ENCODE measurements around the gene NFATC2IP. TPM values are rescaled to one million over a fixed set of nuclear protein-coding genes. Genes with fewer than 3 reads are reported as not detected.

NFATC2IP gene
- total and polyA plus RNA-seq, 9 of the 15 experiments (the other 6 are each of a cell fraction or from before 2014, with no cell fraction given): 15.6 to 106 (median 46.9) TPM

DNA sequence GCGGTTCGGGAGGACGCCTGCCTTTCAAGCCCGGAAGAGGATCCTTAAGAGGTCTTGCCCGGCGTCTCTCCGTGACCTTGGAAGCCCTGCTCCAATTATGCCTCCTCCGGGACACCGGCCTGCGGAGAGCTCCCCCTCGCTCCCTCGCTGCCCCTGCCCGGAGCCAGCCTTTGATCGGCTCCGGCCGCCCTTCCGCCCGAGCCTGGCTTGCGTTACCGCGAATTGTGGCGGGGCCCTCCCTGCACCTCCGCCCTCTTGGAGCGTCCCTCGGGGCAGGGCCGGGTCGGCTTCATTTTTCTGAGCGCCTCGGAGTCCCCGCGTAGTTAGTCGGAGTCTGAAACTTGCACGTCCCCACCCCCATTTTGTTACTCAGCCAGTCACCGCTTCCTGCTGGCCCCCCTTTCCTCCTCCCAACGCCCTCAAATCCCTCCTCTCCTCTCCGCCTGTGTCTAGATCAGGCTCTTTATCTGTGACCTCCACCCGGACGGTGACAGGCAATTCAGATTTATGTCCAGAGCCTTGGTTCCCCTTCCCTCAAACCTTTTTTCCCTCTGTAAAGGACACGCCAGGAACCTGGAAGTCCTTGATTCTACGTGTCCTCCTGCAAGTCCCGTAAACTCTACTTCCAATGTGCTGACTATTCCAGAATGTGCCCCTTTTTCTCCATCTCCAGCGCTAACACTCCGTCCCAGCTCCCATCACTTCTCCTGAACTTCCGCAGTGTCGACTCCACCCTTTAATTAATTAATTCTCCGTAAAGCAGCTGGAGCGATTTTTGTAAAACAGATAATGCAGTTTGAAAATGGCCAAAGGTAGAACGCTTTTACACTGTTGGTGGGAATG is 25.1 kb upstream of the NFATC2IP start (continued):
- TF ChIP-seq, protein P1, sequence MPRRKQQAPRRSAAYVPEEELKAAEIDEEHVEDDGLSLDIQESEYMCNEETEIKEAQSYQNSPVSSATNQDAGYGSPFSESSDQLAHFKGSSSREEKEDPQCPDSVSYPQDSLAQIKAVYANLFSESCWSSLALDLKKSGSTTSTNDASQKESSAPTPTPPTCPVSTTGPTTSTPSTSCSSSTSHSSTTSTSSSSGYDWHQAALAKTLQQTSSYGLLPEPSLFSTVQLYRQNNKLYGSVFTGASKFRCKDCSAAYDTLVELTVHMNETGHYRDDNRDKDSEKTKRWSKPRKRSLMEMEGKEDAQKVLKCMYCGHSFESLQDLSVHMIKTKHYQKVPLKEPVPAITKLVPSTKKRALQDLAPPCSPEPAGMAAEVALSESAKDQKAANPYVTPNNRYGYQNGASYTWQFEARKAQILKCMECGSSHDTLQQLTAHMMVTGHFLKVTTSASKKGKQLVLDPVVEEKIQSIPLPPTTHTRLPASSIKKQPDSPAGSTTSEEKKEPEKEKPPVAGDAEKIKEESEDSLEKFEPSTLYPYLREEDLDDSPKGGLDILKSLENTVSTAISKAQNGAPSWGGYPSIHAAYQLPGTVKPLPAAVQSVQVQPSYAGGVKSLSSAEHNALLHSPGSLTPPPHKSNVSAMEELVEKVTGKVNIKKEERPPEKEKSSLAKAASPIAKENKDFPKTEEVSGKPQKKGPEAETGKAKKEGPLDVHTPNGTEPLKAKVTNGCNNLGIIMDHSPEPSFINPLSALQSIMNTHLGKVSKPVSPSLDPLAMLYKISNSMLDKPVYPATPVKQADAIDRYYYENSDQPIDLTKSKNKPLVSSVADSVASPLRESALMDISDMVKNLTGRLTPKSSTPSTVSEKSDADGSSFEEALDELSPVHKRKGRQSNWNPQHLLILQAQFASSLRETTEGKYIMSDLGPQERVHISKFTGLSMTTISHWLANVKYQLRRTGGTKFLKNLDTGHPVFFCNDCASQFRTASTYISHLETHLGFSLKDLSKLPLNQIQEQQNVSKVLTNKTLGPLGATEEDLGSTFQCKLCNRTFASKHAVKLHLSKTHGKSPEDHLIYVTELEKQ (CRISPR knock-in tag; IDR thresholded peaks at IDR 0.05): peak; percentile 40; the same call in 1 of the 2 replicates
- no peak; the same call in 1 of the 2 replicates for TF ChIP-seq ZC3H4 (CRISPR knock-in tag; IDR thresholded peaks at IDR 0.05; ENCODE audit: borderline replicate concordance)
- TF ChIP-seq, protein P2, sequence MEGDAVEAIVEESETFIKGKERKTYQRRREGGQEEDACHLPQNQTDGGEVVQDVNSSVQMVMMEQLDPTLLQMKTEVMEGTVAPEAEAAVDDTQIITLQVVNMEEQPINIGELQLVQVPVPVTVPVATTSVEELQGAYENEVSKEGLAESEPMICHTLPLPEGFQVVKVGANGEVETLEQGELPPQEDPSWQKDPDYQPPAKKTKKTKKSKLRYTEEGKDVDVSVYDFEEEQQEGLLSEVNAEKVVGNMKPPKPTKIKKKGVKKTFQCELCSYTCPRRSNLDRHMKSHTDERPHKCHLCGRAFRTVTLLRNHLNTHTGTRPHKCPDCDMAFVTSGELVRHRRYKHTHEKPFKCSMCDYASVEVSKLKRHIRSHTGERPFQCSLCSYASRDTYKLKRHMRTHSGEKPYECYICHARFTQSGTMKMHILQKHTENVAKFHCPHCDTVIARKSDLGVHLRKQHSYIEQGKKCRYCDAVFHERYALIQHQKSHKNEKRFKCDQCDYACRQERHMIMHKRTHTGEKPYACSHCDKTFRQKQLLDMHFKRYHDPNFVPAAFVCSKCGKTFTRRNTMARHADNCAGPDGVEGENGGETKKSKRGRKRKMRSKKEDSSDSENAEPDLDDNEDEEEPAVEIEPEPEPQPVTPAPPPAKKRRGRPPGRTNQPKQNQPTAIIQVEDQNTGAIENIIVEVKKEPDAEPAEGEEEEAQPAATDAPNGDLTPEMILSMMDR (IDR thresholded peaks at IDR 0.05 in 2 of 3, conservative IDR thresholded peaks at IDR 0.05 in 1 of 3; ENCODE audit: insufficient read depth in 2 of 3, low read depth in 1 of 3, low read length in 3 of 3): no peak
- TF ChIP-seq RUNX1 (IDR thresholded peaks at IDR 0.05; ENCODE audit: low read depth): no peak
- TF ChIP-seq NR3C1 (CRISPR knock-in tag; IDR thresholded peaks at IDR 0.05): no peak
- peak; percentile 20 for TF ChIP-seq ARHGAP35 (IDR thresholded peaks at IDR 0.05; ENCODE audit: partially characterized antibody)
- TF ChIP-seq ZNF717 (CRISPR knock-in tag; IDR thresholded peaks at IDR 0.05): no peak
- TF ChIP-seq, protein P3, sequence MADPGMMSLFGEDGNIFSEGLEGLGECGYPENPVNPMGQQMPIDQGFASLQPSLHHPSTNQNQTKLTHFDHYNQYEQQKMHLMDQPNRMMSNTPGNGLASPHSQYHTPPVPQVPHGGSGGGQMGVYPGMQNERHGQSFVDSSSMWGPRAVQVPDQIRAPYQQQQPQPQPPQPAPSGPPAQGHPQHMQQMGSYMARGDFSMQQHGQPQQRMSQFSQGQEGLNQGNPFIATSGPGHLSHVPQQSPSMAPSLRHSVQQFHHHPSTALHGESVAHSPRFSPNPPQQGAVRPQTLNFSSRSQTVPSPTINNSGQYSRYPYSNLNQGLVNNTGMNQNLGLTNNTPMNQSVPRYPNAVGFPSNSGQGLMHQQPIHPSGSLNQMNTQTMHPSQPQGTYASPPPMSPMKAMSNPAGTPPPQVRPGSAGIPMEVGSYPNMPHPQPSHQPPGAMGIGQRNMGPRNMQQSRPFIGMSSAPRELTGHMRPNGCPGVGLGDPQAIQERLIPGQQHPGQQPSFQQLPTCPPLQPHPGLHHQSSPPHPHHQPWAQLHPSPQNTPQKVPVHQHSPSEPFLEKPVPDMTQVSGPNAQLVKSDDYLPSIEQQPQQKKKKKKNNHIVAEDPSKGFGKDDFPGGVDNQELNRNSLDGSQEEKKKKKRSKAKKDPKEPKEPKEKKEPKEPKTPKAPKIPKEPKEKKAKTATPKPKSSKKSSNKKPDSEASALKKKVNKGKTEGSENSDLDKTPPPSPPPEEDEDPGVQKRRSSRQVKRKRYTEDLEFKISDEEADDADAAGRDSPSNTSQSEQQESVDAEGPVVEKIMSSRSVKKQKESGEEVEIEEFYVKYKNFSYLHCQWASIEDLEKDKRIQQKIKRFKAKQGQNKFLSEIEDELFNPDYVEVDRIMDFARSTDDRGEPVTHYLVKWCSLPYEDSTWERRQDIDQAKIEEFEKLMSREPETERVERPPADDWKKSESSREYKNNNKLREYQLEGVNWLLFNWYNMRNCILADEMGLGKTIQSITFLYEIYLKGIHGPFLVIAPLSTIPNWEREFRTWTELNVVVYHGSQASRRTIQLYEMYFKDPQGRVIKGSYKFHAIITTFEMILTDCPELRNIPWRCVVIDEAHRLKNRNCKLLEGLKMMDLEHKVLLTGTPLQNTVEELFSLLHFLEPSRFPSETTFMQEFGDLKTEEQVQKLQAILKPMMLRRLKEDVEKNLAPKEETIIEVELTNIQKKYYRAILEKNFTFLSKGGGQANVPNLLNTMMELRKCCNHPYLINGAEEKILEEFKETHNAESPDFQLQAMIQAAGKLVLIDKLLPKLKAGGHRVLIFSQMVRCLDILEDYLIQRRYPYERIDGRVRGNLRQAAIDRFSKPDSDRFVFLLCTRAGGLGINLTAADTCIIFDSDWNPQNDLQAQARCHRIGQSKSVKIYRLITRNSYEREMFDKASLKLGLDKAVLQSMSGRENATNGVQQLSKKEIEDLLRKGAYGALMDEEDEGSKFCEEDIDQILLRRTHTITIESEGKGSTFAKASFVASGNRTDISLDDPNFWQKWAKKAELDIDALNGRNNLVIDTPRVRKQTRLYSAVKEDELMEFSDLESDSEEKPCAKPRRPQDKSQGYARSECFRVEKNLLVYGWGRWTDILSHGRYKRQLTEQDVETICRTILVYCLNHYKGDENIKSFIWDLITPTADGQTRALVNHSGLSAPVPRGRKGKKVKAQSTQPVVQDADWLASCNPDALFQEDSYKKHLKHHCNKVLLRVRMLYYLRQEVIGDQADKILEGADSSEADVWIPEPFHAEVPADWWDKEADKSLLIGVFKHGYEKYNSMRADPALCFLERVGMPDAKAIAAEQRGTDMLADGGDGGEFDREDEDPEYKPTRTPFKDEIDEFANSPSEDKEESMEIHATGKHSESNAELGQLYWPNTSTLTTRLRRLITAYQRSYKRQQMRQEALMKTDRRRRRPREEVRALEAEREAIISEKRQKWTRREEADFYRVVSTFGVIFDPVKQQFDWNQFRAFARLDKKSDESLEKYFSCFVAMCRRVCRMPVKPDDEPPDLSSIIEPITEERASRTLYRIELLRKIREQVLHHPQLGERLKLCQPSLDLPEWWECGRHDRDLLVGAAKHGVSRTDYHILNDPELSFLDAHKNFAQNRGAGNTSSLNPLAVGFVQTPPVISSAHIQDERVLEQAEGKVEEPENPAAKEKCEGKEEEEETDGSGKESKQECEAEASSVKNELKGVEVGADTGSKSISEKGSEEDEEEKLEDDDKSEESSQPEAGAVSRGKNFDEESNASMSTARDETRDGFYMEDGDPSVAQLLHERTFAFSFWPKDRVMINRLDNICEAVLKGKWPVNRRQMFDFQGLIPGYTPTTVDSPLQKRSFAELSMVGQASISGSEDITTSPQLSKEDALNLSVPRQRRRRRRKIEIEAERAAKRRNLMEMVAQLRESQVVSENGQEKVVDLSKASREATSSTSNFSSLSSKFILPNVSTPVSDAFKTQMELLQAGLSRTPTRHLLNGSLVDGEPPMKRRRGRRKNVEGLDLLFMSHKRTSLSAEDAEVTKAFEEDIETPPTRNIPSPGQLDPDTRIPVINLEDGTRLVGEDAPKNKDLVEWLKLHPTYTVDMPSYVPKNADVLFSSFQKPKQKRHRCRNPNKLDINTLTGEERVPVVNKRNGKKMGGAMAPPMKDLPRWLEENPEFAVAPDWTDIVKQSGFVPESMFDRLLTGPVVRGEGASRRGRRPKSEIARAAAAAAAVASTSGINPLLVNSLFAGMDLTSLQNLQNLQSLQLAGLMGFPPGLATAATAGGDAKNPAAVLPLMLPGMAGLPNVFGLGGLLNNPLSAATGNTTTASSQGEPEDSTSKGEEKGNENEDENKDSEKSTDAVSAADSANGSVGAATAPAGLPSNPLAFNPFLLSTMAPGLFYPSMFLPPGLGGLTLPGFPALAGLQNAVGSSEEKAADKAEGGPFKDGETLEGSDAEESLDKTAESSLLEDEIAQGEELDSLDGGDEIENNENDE (IDR thresholded peaks at IDR 0.05; ENCODE audit: low read depth, low read length): no peak
- peak; percentile 77 for TF ChIP-seq HMGN3 (IDR thresholded peaks at IDR 0.05; ENCODE audit: borderline replicate concordance, extremely low read depth, insufficient read length, low read depth, low read length)

Measured in K562 (cell line).